Measurements from ENCODE around the gene ZNF628.

DNA sequence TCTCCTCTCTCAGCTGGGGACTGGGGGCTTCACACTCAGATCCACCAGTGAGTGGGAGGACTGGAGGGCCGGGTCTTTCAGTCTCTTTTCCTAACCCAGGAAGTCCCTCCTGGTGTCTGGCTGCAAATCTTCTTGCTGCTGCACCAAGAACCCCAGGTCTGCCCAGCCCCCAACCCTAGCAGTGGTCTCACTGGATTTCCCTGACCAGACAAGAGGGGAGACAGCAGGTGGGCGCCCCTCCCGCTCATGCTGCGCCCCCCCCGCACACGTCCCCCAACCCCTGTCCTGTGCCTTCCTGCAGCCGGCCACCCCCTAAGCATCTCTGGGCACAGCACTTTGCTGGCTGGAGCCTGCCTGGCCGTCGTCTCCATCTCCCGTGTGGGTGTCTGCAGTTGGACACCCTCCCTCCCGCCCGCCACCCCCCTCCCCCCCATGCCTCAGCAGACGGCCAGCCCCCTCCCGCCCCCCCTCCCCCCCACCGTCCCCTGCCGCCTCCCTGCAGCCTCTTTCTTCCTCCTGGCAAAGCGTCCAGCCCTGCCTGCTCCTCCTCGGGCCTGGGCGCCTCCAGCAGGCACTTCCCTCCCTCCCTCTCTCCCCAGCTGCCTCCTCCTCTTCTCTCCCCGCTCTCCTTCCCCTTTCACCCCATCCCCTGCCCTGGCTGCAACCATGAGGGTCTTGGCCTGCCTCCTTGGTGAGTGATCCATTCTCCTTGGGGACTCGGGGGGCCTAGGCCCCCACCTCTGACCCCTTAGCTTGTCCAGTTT lies 11.7 kb downstream of the ZNF628 start, which contains the start of gene SSC5D:
- TF ChIP-seq CTCF (IDR thresholded peaks at IDR 0.05) (no peak), POLR2AphosphoS5 (IDR thresholded peaks at IDR 0.05) (no peak), EP300 (IDR thresholded peaks at IDR 0.05) (no peak)

Data from gastroesophageal sphincter (tissue), 3 donors.